Ishikawa (cell line): ENCODE data around the gene INPP4B.

Experiments used
- CEBPB ChIP-seq: IDR thresholded peaks from 2 replicates; pipeline ENCODE4 v1.6.1; 2012
- CREB1 ChIP-seq: IDR thresholded peaks from 2 replicates; pipeline ENCODE4 v1.6.1; 2012; ENCODE audit warnings: low read depth
- EGR1 ChIP-seq: IDR thresholded peaks from 2 replicates; pipeline ENCODE4 v1.6.1; 2012
- EP300 ChIP-seq: IDR thresholded peaks from 2 replicates; pipeline ENCODE4 v1.6.1; 2012; ENCODE audit warnings: borderline replicate concordance
- FOXM1 ChIP-seq: IDR thresholded peaks from 2 replicates; pipeline ENCODE4 v1.6.1; 2012; ENCODE audit warnings: low read depth, borderline replicate concordance
- MAX ChIP-seq: IDR thresholded peaks from 2 replicates; pipeline ENCODE4 v1.6.1; 2012
- NFIC ChIP-seq: IDR thresholded peaks from 2 replicates; pipeline ENCODE4 v1.6.1; 2012
- RAD21 ChIP-seq: IDR thresholded peaks from 2 replicates; pipeline ENCODE4 v1.6.1; 2012; ENCODE audit warnings: low read depth
- REST ChIP-seq: IDR thresholded peaks from 2 replicates; pipeline ENCODE4 v1.6.1; 2012; ENCODE audit warnings: low read depth, mild to moderate bottlenecking
- TAF1 ChIP-seq: IDR thresholded peaks from 2 replicates; pipeline ENCODE4 v1.6.1; 2012; ENCODE audit warnings: low read depth, mild to moderate bottlenecking
- TCF12 ChIP-seq: IDR thresholded peaks from 2 replicates; pipeline ENCODE4 v1.6.1; 2012; ENCODE audit warnings: low read depth
- TEAD4 ChIP-seq: IDR thresholded peaks from 2 replicates; pipeline ENCODE4 v1.6.1; 2012
- USF1 ChIP-seq: IDR thresholded peaks from 2 replicates; pipeline ENCODE4 v1.6.1; 2012
- YY1 ChIP-seq: IDR thresholded peaks from 2 replicates; pipeline ENCODE4 v1.6.1; 2012; ENCODE audit warnings: low read depth
- ZBTB7A ChIP-seq: IDR thresholded peaks from 2 replicates; pipeline ENCODE4 v1.6.1; 2012; ENCODE audit warnings: low read depth

Gene INPP4B

GRCh38 chr4:142708231-142708630 lies 137.9 kb downstream of the INPP4B start:
- TF ChIP-seq TAF1 (no peak), REST (no peak), NFIC (no peak), TCF12 (no peak), EGR1 (no peak), ZBTB7A (no peak), CREB1 (no peak), YY1 (no peak), MAX (no peak)

GRCh38 chr4:142707401-142707800 lies 138.7 kb downstream of the INPP4B start:
- TF ChIP-seq TAF1 (no peak), USF1 (no peak), RAD21 (no peak), TEAD4 (no peak), ZBTB7A (no peak), EGR1 (no peak), EP300 (no peak), YY1 (no peak), CEBPB (no peak)

- TF ChIP-seq EP300 (no peak), REST (no peak), FOXM1 (no peak), TEAD4 (no peak), TCF12 (no peak), YY1 (no peak), CEBPB (no peak), NFIC (no peak), EGR1 (no peak)
Measured at GRCh38 chr4:142706381-142706780, 139.7 kb downstream of the INPP4B start.

- TF ChIP-seq MAX (no peak), YY1 (no peak), TEAD4 (no peak), USF1 (no peak), EGR1 (no peak), REST (no peak), TCF12 (no peak), RAD21 (no peak), CEBPB (no peak), ZBTB7A (no peak), FOXM1 (no peak), CREB1 (no peak), TAF1 (no peak)
Measured at GRCh38 chr4:142705820-142706219, 140.3 kb downstream of the INPP4B start.

- TF ChIP-seq MAX (no peak), EGR1 (no peak), FOXM1 (no peak), ZBTB7A (no peak), NFIC (no peak), TCF12 (no peak), CEBPB (no peak), RAD21 (no peak), USF1 (no peak), TAF1 (no peak), TEAD4 (no peak), YY1 (no peak), CREB1 (no peak), EP300 (no peak), REST (no peak)
Measured at GRCh38 chr4:142703694-142704309, 142.3 kb downstream of the INPP4B start.
